Vagina (tissue), 2 donors: Measurements from ENCODE around the gene MRPS33. TPM values are rescaled to one million over a fixed set of nuclear protein-coding genes. Genes with fewer than 3 reads are reported as not detected.

Experiments
- DNase-seq, 2 donors: peaks; one replicate each; pipeline ENCODE4 v3.0.0-alpha.2; 2017; ENCODE audit errors: extremely low spot score in 2 of 2
- H3K27ac ChIP-seq: fragments of 200-600 bp; sonication (generic); one replicate; pipeline ENCODE4 v1.5.1; 2019
- H3K27me3 ChIP-seq: fragments of 200-600 bp; sonication (generic); one replicate; pipeline ENCODE4 v1.5.1; 2019
- H3K36me3 ChIP-seq, 2 donors: fragments of 200-600 bp; sonication (generic); one replicate each; pipeline ENCODE4 v1.5.1; 2017 to 2019
- H3K4me1 ChIP-seq: fragments of 200-600 bp; sonication (generic); one replicate; pipeline ENCODE4 v1.5.1; 2019
- H3K4me3 ChIP-seq, 2 donors: fragments of 200-600 bp; sonication (generic); 1 replicate in 1 of 2; 2 replicates in 1 of 2; pipeline ENCODE4 v1.5.1; 2016 to 2019
- H3K9me3 ChIP-seq: fragments of 200-600 bp; sonication (generic); one replicate; pipeline ENCODE4 v1.5.1; 2019
- CTCF ChIP-seq, 3 experiments: fragments of 450-650 bp in 2 of 3; fragments of 200-600 bp in 1 of 3; sonication (generic) in 1 of 3; IDR thresholded peaks; one replicate each; pipeline ENCODE4 v1.5.1; 2017 to 2019; ENCODE audit warnings: antibody characterized with exemption in 3 of 3, mild to moderate bottlenecking in 2 of 3, moderate library complexity in 2 of 3
- POLR2A ChIP-seq, 2 donors: fragments of 450-650 bp; IDR thresholded peaks; one replicate each; pipeline ENCODE4 v1.6.1; 2017; ENCODE audit warnings: antibody characterized with exemption in 2 of 2, mild to moderate bottlenecking in 2 of 2, moderate library complexity in 2 of 2
- POLR2AphosphoS5 ChIP-seq, 2 donors: sonication (generic); formaldehyde crosslinking; IDR thresholded peaks; one replicate each; pipeline ENCODE4 v1.9.0; 2017; ENCODE audit warnings: antibody characterized with exemption in 2 of 2, mild to moderate bottlenecking in 2 of 2, low read depth in 1 of 2; ENCODE audit not compliant: insufficient read depth in 1 of 2
- intact Hi-C: fragments of 100-400 bp; cut with DNase I; formaldehyde crosslinking; loops from one replicate; pipeline ENCODE4 v1.15.1; 2023
- total RNA-seq: library from RNA; depleted of rRNA; stranded (reverse); fragments of >200 nt; gene quantifications from one replicate; pipeline ENCODE4 v1.2.3, GENCODE V29; 2016

The MRPS33 gene
- total RNA-seq, 1 donor from 2014 or later = 5.9 TPM

GRCh38 chr7:141011443-141011842, 3.3 kb downstream of the MRPS33 start:
- intact Hi-C loops = loop anchor here (1.0 to 10.0 kb wide), 2 partner anchors 16 to 197 kb away; no protein-coding TSS in a partner anchor

GRCh38 chr7:141003172-141004065, 11.3 kb downstream of the MRPS33 start:
- no peaks in the 10 kb centered on the region for H3K27me3 ChIP-seq
- DNase-seq = no peak
- H3K9me3 ChIP-seq = no peaks in the 10 kb centered on the region
- intact Hi-C loops = no loop called here
- H3K36me3 ChIP-seq = peaks cover 0 to 31% of the 10 kb centered on the region in 2 donors
- H3K27ac ChIP-seq = no peak overlapping the region
- TF ChIP-seq CTCF (IDR thresholded peaks at IDR 0.05) (no peak), POLR2A (IDR thresholded peaks at IDR 0.05) (no peak), POLR2AphosphoS5 (IDR thresholded peaks at IDR 0.05; ENCODE audit: insufficient read depth in 1 of 2, low read depth in 1 of 2) (no peak)
- H3K4me1 ChIP-seq = no peaks in the 10 kb centered on the region
- no peak overlapping the region for H3K4me3 ChIP-seq

More at GRCh38 chr7:141011443-141011842, 3.3 kb downstream of the MRPS33 start:
- H3K4me1 ChIP-seq = peaks cover 23% of the 10 kb centered on the region
- H3K9me3 ChIP-seq = no peaks in the 10 kb centered on the region
- peaks cover 0 to 19% of the 10 kb centered on the region in 2 donors for H3K36me3 ChIP-seq
- no peak for DNase-seq
- H3K27me3 ChIP-seq = no peaks in the 10 kb centered on the region
- no peak overlapping the region for H3K27ac ChIP-seq
- TF ChIP-seq POLR2AphosphoS5 (IDR thresholded peaks at IDR 0.05; ENCODE audit: insufficient read depth in 1 of 2, low read depth in 1 of 2) (no peak), CTCF (IDR thresholded peaks at IDR 0.05) (no peak), POLR2A (IDR thresholded peaks at IDR 0.05) (no peak)
- no peak overlapping the region for H3K4me3 ChIP-seq

GRCh38 chr7:141001546-141001945, 13.2 kb downstream of the MRPS33 start:
- Histone ChIP-seq H3K4me1 (no peaks in the 10 kb centered on the region), H3K27ac (no peak overlapping the region), H3K36me3 (peaks cover 0 to 13% of the 10 kb centered on the region in 2 donors), H3K9me3 (no peaks in the 10 kb centered on the region), H3K27me3 (no peaks in the 10 kb centered on the region), H3K4me3 (no peak overlapping the region)
- intact Hi-C loops = no loop called here
- DNase-seq = no peak
- no peak for TF ChIP-seq POLR2AphosphoS5 (IDR thresholded peaks at IDR 0.05; ENCODE audit: insufficient read depth in 1 of 2, low read depth in 1 of 2)
- no peak for TF ChIP-seq POLR2A (IDR thresholded peaks at IDR 0.05)
- no peak for TF ChIP-seq CTCF (IDR thresholded peaks at IDR 0.05)

GRCh38 chr7:141001122-141001521, 13.6 kb downstream of the MRPS33 start:
- no peak overlapping the region for H3K4me3 ChIP-seq
- H3K4me1 ChIP-seq = no peaks in the 10 kb centered on the region
- DNase-seq = no peak
- no peaks in the 10 kb centered on the region for H3K27me3 ChIP-seq
- no peaks in the 10 kb centered on the region for H3K9me3 ChIP-seq
- intact Hi-C loops = no loop called here
- peaks cover 0 to 9% of the 10 kb centered on the region in 2 donors for H3K36me3 ChIP-seq
- no peak for TF ChIP-seq CTCF (IDR thresholded peaks at IDR 0.05)
- TF ChIP-seq POLR2AphosphoS5 (IDR thresholded peaks at IDR 0.05; ENCODE audit: insufficient read depth in 1 of 2, low read depth in 1 of 2) = no peak
- no peak for TF ChIP-seq POLR2A (IDR thresholded peaks at IDR 0.05)
- H3K27ac ChIP-seq = no peak overlapping the region

- no peaks in the 10 kb centered on the region for H3K36me3 ChIP-seq
- H3K9me3 ChIP-seq = no peaks in the 10 kb centered on the region
- no peak overlapping the region for H3K27ac ChIP-seq
- no peaks in the 10 kb centered on the region for H3K27me3 ChIP-seq
- DNase-seq = no peak
- H3K4me1 ChIP-seq = no peaks in the 10 kb centered on the region
- intact Hi-C loops = no loop called here
- TF ChIP-seq POLR2A (IDR thresholded peaks at IDR 0.05) (no peak), POLR2AphosphoS5 (IDR thresholded peaks at IDR 0.05; ENCODE audit: insufficient read depth in 1 of 2, low read depth in 1 of 2) (no peak), CTCF (IDR thresholded peaks at IDR 0.05) (no peak)
- no peak overlapping the region for H3K4me3 ChIP-seq
Measured at GRCh38 chr7:140998715-140999114, 16.0 kb downstream of the MRPS33 start.
